Central memory CD8-positive, alpha-beta T cell (primary cell): Measurements from ENCODE around the gene PLCG2.
"Not testable (repeated sequence)": the region's sequence is repeated elsewhere in the genome, so short reads cannot be mapped to it uniquely, and the experiment has no call there.

Source experiments
- ATAC-seq: fragments of 150-1000 bp; cut with Tn5 transposase; replicated peaks from 2 replicates; pipeline ENCODE4 v1.10.0; 2022; ENCODE audit warnings: mild to moderate bottlenecking, moderate FRiP score, moderate number of reproducible peaks; ENCODE audit not compliant: poor library complexity, severe bottlenecking; ENCODE audit errors: extremely low read depth
- DNase-seq, 2 donors: peaks; one replicate each; pipeline ENCODE4 v3.0.0; 2021; ENCODE audit warnings: low spot score in 2 of 2
- H3K27ac Mint-ChIP-seq: one replicate; pipeline ENCODE4 v1.8.0; 2022; ENCODE audit warnings: low read depth, mild to moderate bottlenecking, moderate library complexity, mixed read lengths
- H3K27me3 Mint-ChIP-seq: one replicate; pipeline ENCODE4 v1.8.0; 2022; ENCODE audit warnings: mixed read lengths
- H3K36me3 Mint-ChIP-seq: one replicate; pipeline ENCODE4 v1.8.0; 2022; ENCODE audit warnings: mild to moderate bottlenecking, moderate library complexity, mixed read lengths; ENCODE audit not compliant: insufficient read depth
- H3K4me1 Mint-ChIP-seq: one replicate; pipeline ENCODE4 v1.8.0; 2022; ENCODE audit warnings: mixed read lengths
- H3K4me3 Mint-ChIP-seq: one replicate; pipeline ENCODE4 v1.8.0; 2022; ENCODE audit warnings: mild to moderate bottlenecking, moderate library complexity, mixed read lengths
- H3K9me3 Mint-ChIP-seq: one replicate; pipeline ENCODE4 v1.8.0; 2022; ENCODE audit warnings: mixed read lengths

PLCG2 gene

DNA sequence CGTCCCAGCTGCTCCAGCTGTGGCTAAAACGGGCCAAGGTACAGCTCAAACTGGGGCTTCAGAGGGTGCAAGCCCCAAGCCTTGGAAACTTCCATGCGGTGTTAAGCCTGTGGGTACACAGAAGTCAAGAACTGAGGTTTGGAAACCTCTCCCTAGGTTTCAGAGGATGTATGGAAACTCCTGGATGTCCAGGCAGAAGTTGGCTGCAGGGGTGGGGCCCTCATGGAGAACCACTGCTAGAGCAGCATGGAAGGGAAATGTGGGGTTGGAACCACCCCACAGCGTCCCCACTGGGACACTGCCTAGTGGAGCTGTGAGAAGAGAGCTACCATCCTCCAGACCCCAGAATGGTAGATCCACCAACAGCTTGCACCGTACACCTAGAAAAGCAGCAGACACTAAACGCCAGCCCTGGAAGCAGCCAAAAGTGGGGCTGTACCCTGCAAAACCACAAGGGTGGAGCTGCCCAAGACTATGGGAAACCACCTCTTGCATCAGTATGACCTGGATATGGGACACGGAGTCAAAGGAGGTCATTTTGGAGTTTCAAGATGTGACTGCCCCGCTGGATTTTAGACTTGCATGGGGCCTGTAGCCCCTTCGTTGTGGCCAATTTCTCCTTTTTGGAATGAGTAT, 230.0 kb downstream of the PLCG2 start:
- ATAC-seq (no peak), DNase-seq (no peak)
- H3K27me3 Mint-ChIP-seq = peaks cover 23% of the 10 kb centered on the region
- peaks cover 19% of the 10 kb centered on the region for H3K4me1 Mint-ChIP-seq
- peaks cover 6% of the 10 kb centered on the region for H3K9me3 Mint-ChIP-seq
- H3K36me3 Mint-ChIP-seq = peaks cover 3% of the 10 kb centered on the region
- H3K27ac Mint-ChIP-seq = no peak overlapping the region
- H3K4me3 Mint-ChIP-seq = no peak overlapping the region

DNA sequence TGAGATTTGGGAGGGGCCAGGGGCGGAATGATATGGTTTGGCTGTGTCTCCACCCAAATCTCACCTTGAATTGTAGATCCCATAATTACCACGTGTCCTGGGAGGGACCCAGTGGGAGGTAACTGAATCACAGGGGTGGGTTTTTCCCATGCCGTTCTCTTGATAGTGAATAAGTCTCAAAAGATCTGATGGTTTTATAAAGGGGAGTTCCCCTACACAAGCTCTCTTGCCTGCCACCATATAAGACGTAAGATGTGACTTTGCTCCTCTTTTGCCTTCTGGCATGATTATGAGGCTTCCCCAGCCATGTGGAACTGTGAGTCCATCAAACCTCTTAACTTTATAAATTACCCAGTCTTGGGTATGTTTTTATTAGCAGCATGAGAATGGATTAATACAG, 230.7 kb downstream of the PLCG2 start:
- not testable (repeated sequence) for DNase-seq, H3K4me3 Mint-ChIP-seq, H3K36me3 Mint-ChIP-seq, H3K9me3 Mint-ChIP-seq, ATAC-seq, H3K27ac Mint-ChIP-seq
- Mint-ChIP-seq H3K27me3 (peaks cover 23% of the 10 kb centered on the region), H3K4me1 (peaks cover 19% of the 10 kb centered on the region)

- H3K4me3 Mint-ChIP-seq = peak overlapping the region; percentile 83
- peaks cover 31% of the 10 kb centered on the region for H3K27me3 Mint-ChIP-seq
- H3K4me1 Mint-ChIP-seq = peaks cover 19% of the 10 kb centered on the region
- H3K36me3 Mint-ChIP-seq = peaks cover 1% of the 10 kb centered on the region
- ATAC-seq (no peak), DNase-seq (no peak)
- peak overlapping the region; percentile 84 for H3K27ac Mint-ChIP-seq
- peaks cover 6% of the 10 kb centered on the region for H3K9me3 Mint-ChIP-seq
Observed at GRCh38 chr16:82010649-82011048, 231.6 kb downstream of the PLCG2 start.

DNA sequence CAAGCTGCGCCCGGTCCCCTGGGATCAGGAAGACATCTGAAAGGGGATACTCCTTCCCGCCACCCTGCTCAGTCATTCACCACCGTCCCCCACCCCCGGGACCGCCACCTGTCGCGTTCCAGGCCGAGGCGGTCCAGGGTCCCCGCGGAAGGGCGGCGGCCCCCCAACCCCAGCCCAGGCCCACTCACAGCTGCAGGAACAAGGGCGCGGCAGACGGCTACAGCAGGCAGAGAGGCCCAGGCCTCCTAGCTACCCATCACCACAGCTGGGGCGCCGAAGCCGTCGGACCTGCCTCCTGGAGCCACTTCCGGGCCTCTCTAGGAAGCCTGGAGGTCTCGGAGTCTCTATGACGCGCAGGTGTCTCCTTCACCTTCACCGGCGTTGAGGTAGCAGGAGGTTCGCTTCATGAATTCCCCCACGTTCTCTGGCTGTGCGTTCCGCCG, 232.1 kb downstream of the PLCG2 start, which contains the start of gene SDR42E1:
SDR42E1 (minus strand) TSS at position 272 of the 443 bp plus-strand sequence. CDS start 10,612 bp downstream, outside the sequence.
- peaks cover 6% of the 10 kb centered on the region for H3K9me3 Mint-ChIP-seq
- H3K4me1 Mint-ChIP-seq = peaks cover 19% of the 10 kb centered on the region
- DNase-seq (peak; percentile 39 to 42), ATAC-seq (peak; percentile 86)
- peaks cover 1% of the 10 kb centered on the region for H3K36me3 Mint-ChIP-seq
- H3K27me3 Mint-ChIP-seq = peaks cover 36% of the 10 kb centered on the region
- H3K4me3 Mint-ChIP-seq = peak within 1 kb of the TSS; percentile 83
- peak within 1 kb of the TSS; percentile 84 for H3K27ac Mint-ChIP-seq
